ENCODE data around the gene BEAN1. TPM values are rescaled to one million over a fixed set of nuclear protein-coding genes. Genes with fewer than 3 reads are reported as not detected.

BEAN1 gene
- total RNA-seq, 1 experiment from 2014 or later: not detected

DNA sequence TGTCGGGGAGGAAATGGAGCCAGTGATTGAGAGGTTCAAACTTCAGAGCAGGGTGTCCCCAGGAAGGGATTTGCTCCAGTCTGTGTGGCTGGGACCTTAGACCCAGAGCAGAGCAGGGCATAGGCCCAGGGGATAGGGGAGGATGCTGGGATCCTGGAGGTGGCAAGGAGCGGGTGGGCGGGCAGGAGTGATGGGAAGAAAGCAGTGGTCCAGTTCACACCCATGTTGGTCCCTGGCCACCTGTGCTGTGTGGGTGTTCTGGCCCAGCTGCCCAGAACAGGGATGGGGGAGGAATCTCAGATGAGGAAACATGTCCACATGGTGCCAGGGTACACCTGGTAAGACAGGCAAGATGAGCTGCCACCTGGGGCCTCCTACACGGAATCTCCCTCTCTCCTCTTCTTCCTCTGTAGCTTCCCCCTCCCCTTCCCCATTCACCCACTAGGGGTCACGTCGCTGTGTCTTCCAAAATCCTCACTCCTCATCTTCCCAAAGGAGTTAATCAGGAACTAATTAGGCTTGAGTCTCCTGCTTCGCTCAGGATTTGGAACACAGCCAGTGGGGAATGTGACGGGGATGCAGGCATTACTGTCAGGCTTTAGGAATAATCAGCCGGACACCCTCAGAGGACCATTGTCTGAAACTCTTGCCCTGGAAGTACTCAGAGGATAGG is 2.3 kb downstream of the BEAN1 start:
- TF ChIP-seq, protein P1, sequence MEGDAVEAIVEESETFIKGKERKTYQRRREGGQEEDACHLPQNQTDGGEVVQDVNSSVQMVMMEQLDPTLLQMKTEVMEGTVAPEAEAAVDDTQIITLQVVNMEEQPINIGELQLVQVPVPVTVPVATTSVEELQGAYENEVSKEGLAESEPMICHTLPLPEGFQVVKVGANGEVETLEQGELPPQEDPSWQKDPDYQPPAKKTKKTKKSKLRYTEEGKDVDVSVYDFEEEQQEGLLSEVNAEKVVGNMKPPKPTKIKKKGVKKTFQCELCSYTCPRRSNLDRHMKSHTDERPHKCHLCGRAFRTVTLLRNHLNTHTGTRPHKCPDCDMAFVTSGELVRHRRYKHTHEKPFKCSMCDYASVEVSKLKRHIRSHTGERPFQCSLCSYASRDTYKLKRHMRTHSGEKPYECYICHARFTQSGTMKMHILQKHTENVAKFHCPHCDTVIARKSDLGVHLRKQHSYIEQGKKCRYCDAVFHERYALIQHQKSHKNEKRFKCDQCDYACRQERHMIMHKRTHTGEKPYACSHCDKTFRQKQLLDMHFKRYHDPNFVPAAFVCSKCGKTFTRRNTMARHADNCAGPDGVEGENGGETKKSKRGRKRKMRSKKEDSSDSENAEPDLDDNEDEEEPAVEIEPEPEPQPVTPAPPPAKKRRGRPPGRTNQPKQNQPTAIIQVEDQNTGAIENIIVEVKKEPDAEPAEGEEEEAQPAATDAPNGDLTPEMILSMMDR (IDR thresholded peaks at IDR 0.05): no peak
- no peak for TF ChIP-seq POLR2AphosphoS5 (IDR thresholded peaks at IDR 0.05; ENCODE audit: low read depth, low read length)
- TF ChIP-seq, protein P2, sequence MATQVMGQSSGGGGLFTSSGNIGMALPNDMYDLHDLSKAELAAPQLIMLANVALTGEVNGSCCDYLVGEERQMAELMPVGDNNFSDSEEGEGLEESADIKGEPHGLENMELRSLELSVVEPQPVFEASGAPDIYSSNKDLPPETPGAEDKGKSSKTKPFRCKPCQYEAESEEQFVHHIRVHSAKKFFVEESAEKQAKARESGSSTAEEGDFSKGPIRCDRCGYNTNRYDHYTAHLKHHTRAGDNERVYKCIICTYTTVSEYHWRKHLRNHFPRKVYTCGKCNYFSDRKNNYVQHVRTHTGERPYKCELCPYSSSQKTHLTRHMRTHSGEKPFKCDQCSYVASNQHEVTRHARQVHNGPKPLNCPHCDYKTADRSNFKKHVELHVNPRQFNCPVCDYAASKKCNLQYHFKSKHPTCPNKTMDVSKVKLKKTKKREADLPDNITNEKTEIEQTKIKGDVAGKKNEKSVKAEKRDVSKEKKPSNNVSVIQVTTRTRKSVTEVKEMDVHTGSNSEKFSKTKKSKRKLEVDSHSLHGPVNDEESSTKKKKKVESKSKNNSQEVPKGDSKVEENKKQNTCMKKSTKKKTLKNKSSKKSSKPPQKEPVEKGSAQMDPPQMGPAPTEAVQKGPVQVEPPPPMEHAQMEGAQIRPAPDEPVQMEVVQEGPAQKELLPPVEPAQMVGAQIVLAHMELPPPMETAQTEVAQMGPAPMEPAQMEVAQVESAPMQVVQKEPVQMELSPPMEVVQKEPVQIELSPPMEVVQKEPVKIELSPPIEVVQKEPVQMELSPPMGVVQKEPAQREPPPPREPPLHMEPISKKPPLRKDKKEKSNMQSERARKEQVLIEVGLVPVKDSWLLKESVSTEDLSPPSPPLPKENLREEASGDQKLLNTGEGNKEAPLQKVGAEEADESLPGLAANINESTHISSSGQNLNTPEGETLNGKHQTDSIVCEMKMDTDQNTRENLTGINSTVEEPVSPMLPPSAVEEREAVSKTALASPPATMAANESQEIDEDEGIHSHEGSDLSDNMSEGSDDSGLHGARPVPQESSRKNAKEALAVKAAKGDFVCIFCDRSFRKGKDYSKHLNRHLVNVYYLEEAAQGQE (IDR thresholded peaks at IDR 0.05; ENCODE audit: insufficient read depth in 1 of 2, low read depth in 2 of 2, low read length in 1 of 2): no peak
- no peaks in the 10 kb centered on the region for H3K9me3 ChIP-seq (ENCODE audit: control insufficient read depth, insufficient read depth, low read depth, low read length)
- BruUV-seq (replicated peaks): no TSS peak
- H3K27me3 ChIP-seq (ENCODE audit: control insufficient read depth, insufficient read depth, low read length): peaks cover 9% of the 10 kb centered on the region
- no peaks in the 10 kb centered on the region; the same call in 1 of the 2 replicates for H3K4me1 ChIP-seq (ENCODE audit: control insufficient read depth, insufficient read depth, low read length)
- no peak for ATAC-seq
- no peak overlapping the region for H3K4me3 ChIP-seq (ENCODE audit: low read depth in 2 of 2, low read length in 2 of 2)
- no peak overlapping the region for H3K27ac ChIP-seq (ENCODE audit: low read length)
- DNase-seq (ENCODE audit: low read depth, low spot score): no peak
- no peaks in the 10 kb centered on the region for H3K36me3 ChIP-seq (ENCODE audit: control insufficient read depth, insufficient read depth, low read length)
- ChIA-PET CTCF (no interaction called here), POLR2A (no interaction called here)
- intact Hi-C loops (cut with micrococcal nuclease; ENCODE audit: unreplicated experiment) (no loop called here), in situ Hi-C loops (cut with HindIII; ENCODE audit: low pct_unique_long_range_greater_than_20kb, low sequenced_read_pairs) (no loop called here)

DNA sequence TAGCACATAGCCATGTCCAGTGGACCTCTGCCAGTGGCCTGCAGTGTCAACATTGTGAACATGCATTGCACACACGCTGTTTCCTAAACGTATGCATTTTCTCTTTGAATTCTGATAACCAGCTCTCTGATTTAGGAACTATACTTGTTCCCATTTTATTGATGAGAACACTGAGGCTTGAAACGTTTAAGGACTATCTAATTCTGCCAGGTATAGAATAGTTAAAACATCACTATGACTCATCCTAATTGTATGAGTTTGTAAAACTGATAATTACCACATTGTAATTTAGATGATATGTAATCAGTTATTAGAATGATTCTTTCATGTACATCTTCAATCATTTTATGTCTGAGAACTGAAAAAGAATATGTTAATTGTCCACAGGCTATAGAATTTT is 3.1 kb downstream of the BEAN1 start:
- CTCF ChIA-PET: no interaction called here
- Histone ChIP-seq H3K36me3 (ENCODE audit: control insufficient read depth, insufficient read depth, low read length) (no peaks in the 10 kb centered on the region), H3K9me3 (ENCODE audit: control insufficient read depth, insufficient read depth, low read depth, low read length) (no peaks in the 10 kb centered on the region), H3K27me3 (ENCODE audit: control insufficient read depth, insufficient read depth, low read length) (peaks cover 9% of the 10 kb centered on the region), H3K4me3 (ENCODE audit: low read depth in 2 of 2, low read length in 2 of 2) (no peak overlapping the region), H3K27ac (ENCODE audit: low read length) (no peak overlapping the region), H3K4me1 (ENCODE audit: control insufficient read depth, insufficient read depth, low read length) (no peaks in the 10 kb centered on the region; the same call in 1 of the 2 replicates)
- intact Hi-C loops (cut with micrococcal nuclease; ENCODE audit: unreplicated experiment): no loop called here
- POLR2A ChIA-PET: no interaction called here
- ATAC-seq (no peak), DNase-seq (ENCODE audit: low read depth, low spot score) (no peak)
- BruUV-seq (replicated peaks): no TSS peak
- TF ChIP-seq SIN3A (IDR thresholded peaks at IDR 0.05; ENCODE audit: borderline replicate concordance, insufficient read depth, low read depth, low read length) (no peak), POLR2AphosphoS5 (IDR thresholded peaks at IDR 0.05; ENCODE audit: low read depth, low read length) (no peak), TCF7L2 (IDR thresholded peaks at IDR 0.05; ENCODE audit: low read depth, low read length) (no peak)
- TF ChIP-seq, protein P1 (IDR thresholded peaks at IDR 0.05): no peak
- TF ChIP-seq, protein P2 (IDR thresholded peaks at IDR 0.05; ENCODE audit: insufficient read depth in 1 of 2, low read depth in 2 of 2, low read length in 1 of 2): no peak
- in situ Hi-C loops (cut with HindIII; ENCODE audit: low pct_unique_long_range_greater_than_20kb, low sequenced_read_pairs): no loop called here

Measured in Panc1 (cell line).